ENCODE results near the gene MTIF2.
"Not testable (repeated sequence)": the region's sequence is repeated elsewhere in the genome, so short reads cannot be mapped to it uniquely, and the experiment has no call there.

Gene MTIF2

DNA sequence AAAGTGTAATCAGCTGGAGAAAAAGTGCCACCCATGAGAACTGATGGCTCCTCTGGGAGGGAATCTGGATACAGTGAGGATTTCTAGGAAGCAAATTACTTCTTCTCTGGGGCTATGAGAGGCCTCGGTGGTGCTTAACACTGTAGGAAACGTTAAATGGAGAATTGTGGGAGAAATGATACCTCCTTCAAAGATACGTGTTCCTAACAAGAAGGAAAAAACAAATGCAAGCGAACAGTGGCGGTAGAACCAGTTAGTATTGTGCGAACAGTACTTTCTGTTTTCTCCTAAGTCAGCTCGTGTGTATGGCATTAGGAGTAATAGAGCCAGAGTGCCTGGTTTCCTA lies 587 bp upstream of the MTIF2 start:
- CTCF ChIA-PET: interaction anchor here (0.6 kb wide), 1 partner anchor 1216 kb away, joined by 3 read pairs; no protein-coding TSS in a partner anchor
- DNase-seq (ENCODE audit: low spot score): peak; percentile 7
- peak overlapping the region; percentile 37; the same call in 1 of the 2 replicates for H3K27ac ChIP-seq
- TF ChIP-seq, protein P1, sequence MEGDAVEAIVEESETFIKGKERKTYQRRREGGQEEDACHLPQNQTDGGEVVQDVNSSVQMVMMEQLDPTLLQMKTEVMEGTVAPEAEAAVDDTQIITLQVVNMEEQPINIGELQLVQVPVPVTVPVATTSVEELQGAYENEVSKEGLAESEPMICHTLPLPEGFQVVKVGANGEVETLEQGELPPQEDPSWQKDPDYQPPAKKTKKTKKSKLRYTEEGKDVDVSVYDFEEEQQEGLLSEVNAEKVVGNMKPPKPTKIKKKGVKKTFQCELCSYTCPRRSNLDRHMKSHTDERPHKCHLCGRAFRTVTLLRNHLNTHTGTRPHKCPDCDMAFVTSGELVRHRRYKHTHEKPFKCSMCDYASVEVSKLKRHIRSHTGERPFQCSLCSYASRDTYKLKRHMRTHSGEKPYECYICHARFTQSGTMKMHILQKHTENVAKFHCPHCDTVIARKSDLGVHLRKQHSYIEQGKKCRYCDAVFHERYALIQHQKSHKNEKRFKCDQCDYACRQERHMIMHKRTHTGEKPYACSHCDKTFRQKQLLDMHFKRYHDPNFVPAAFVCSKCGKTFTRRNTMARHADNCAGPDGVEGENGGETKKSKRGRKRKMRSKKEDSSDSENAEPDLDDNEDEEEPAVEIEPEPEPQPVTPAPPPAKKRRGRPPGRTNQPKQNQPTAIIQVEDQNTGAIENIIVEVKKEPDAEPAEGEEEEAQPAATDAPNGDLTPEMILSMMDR (conservative IDR thresholded peaks at IDR 0.05; ENCODE audit: low read depth): no peak
- POLR2A ChIA-PET (ENCODE audit: low non-redundant PET): interaction anchor here (0.6 kb wide), 1 partner anchor 159 kb away, joined by 4 read pairs; no protein-coding TSS in a partner anchor

DNA sequence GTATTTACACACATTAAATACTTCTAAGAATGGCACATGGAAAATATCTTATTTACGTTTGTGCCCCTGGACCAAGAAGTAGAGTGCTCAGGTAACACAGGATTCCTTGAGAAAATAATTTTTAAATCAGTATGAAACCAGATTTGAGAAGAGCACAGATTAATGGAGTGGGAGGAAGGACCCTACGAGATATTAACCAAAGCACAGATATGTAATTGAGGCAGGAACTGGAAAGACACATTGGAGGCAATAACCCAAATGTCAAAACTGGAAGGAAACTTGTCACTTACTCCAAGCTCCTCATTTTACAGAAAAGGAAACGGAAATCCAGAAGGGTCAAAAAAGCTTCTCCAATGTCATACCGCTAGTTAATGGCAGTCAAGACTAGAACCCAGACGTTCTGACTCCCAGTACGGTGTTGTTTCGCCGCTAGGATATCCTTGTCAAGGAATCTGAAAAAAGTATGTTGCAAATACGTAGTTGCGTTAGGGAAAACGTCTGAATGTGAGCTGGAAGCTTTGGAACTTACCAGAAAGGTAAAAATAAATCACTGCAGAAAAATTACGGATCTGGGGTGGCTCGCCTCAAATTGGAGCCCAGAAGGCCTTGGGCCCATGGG lies 634 bp downstream of the MTIF2 start:
- CTCF ChIA-PET: no interaction called here
- TF ChIP-seq, protein P1 (conservative IDR thresholded peaks at IDR 0.05; ENCODE audit: low read depth): no peak
- DNase-seq (ENCODE audit: low spot score): peak; percentile 5
- POLR2A ChIA-PET (ENCODE audit: low non-redundant PET): no interaction called here
- H3K27ac ChIP-seq: peak overlapping the region; percentile 84

DNA sequence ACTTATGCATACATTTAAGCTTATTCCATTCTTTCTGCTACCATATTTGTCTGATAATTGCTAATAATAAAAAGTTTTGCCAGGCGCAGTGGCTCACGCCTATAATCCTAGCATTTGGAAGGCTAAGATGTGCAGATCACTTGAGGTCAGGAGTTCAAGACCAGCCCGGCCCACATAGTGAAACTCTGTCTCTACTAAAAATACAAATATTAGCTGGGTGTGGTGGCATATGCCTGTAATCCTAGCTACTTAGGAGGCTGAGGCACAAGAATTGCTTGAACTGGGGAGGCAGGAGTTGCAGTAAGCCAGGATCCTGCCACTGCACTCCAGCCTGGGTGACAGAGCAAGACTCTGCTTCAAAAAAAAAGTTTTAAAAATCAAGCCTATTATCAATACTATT lies 9.4 kb downstream of the MTIF2 start:
- CTCF ChIA-PET: interaction anchor here (0.6 kb wide), 1 partner anchor 1167 kb away, joined by 3 read pairs; no protein-coding TSS in a partner anchor
- H3K27ac ChIP-seq; POLR2A ChIA-PET (ENCODE audit: low non-redundant PET); DNase-seq (ENCODE audit: low spot score): not testable (repeated sequence)

DNA sequence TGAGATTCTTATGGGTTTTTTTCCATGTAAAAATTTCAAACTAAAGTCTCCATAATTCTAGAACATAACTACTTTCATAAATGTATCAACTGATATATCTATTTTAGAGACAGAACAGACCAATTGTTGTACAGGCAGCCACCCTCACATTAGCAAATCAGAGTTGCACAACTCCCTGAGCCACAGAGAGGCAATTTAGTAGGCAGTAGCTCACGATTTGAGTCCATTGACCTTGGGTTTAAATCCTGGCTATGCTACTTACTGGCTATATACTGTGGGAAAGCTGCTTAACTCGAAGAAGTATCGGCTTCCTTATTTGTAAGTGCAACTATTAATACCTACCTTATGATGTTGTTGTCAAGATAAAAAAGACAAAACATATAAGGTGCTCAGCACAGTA lies 16.2 kb downstream of the MTIF2 start:
- DNase-seq (ENCODE audit: low spot score): no peak
- CTCF ChIA-PET: interaction anchor here (0.8 kb wide), 1 partner anchor 852 kb away, joined by 4 read pairs; no protein-coding TSS in a partner anchor
- POLR2A ChIA-PET (ENCODE audit: low non-redundant PET): no interaction called here
- TF ChIP-seq, protein P1 (conservative IDR thresholded peaks at IDR 0.05; ENCODE audit: low read depth): no peak
- no peak overlapping the region for H3K27ac ChIP-seq

DNA sequence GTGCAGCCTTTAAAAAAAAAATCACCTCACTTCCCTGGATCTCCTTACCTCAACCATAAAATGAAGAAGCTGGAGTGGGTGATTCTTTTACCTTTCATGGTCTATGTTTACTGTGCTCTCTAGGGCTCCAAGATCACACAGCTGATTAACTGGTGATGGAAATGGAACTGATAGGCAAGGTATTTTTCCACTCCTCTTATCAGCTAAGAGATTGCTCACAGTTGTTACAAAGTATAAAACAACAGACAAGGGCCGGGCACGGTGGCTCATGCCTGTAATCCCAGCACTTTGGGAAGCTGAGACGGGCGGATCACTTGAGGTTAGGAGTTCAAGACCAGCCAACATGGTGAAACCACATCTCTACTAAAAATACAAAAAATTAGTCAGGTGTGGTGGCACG lies 22.0 kb downstream of the MTIF2 start:
- ChIA-PET CTCF (interaction anchor here (0.7 kb wide), 1 partner anchor 158 kb away, joined by 3 read pairs; no protein-coding TSS in a partner anchor), POLR2A (ENCODE audit: low non-redundant PET) (no interaction called here)
- DNase-seq (ENCODE audit: low spot score): no peak
- H3K27ac ChIP-seq: no peak overlapping the region
- TF ChIP-seq, protein P1 (conservative IDR thresholded peaks at IDR 0.05; ENCODE audit: low read depth): no peak

DNA sequence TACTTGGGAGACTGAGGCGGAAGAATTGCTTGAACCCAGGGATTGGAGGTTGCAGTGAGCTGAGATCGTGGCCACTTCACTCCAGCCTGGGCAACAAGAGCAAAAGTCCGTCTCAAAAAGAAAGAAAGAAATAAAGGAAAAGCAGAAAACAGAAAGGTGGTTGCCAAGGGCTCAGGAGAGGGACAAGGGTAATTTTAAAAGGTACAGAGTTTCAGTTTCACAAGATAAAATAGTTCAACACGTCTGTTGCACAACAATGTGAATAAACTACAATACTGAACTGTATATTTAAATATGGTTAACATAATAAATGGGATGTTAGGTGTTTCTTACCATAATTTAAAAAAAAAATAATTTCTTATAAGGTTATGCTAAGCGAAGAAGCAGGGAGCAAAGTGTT lies 23.6 kb downstream of the MTIF2 start:
- no peak for DNase-seq (ENCODE audit: low spot score)
- CTCF ChIA-PET: no interaction called here
- TF ChIP-seq, protein P1 (conservative IDR thresholded peaks at IDR 0.05; ENCODE audit: low read depth): no peak
- POLR2A ChIA-PET (ENCODE audit: low non-redundant PET): no interaction called here
- H3K27ac ChIP-seq: no peak overlapping the region

DNA sequence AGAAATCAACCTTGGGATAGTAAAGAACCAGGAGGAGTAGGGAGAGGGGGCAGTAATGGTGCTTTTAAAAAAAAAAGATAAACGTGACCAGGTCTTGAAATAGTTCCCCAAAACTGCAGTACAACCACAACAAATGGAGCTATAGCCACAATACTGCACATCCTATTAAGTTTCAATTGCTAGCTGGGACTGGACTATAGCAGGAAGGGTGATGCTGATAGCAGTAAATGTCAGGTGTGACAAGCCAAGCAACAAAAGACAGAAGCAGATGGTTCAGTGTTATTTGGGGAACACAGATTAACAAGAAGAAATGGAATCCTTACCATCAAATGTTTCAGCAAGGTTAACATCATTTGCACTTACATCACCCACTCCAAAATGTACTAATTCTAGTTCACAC lies 26.4 kb downstream of the MTIF2 start:
- no peak overlapping the region for H3K27ac ChIP-seq
- POLR2A ChIA-PET (ENCODE audit: low non-redundant PET): no interaction called here
- TF ChIP-seq, protein P1 (conservative IDR thresholded peaks at IDR 0.05; ENCODE audit: low read depth): no peak
- CTCF ChIA-PET: interaction anchor here (0.6 kb wide), 1 partner anchor 588 kb away, joined by 4 read pairs; no protein-coding TSS in a partner anchor
- no peak for DNase-seq (ENCODE audit: low spot score)

DNA sequence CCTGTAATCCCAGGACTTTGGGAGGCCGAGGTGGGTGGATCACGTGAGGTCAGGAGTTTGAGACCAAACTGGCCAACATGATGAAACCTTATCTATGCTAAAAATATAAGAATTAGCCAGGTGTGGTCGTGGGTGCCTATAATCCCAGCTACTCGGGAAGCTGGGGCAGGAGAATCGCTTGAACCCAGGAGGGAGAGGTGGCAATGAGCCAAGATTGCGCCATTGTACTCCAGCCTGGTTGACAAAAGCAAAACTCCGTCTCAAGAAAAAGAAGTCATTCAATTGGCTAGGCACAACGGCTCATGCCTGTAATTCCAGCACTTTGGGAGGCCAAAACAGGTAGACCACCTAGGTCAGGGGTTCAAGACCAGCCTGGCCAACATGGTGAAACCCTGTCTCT lies 27.4 kb downstream of the MTIF2 start:
- CTCF ChIA-PET; H3K27ac ChIP-seq; DNase-seq (ENCODE audit: low spot score); POLR2A ChIA-PET (ENCODE audit: low non-redundant PET): not testable (repeated sequence)

Measured in RWPE1 (cell line).